ENCODE results near the gene SUCNR1. TPM values are rescaled to one million over a fixed set of nuclear protein-coding genes. Genes with fewer than 3 reads are reported as not detected.

Gene SUCNR1
- total RNA-seq, 3 donors from 2014 or later (not counting 1 experiment from before 2014, with no cell fraction given): 0.19 to 0.23 TPM; not detected in 1

GRCh38 chr3:151877269-151877668, 3.8 kb downstream of the SUCNR1 start:
- Mint-ChIP-seq H3K27ac (no peak overlapping the region), H3K9me3 (no peaks in the 10 kb centered on the region), H3K4me1 (peaks cover 14 to 19% of the 10 kb centered on the region in 2 donors), H3K36me3 (no peaks in the 10 kb centered on the region), H3K27me3 (ENCODE audit: low read depth in 2 of 2) (no peaks in the 10 kb centered on the region), H3K4me3 (no peak overlapping the region)
- 94% methylated on average over 2 of the region's 2 CpGs for WGBS (ENCODE audit: insufficient coverage)
- DNase-seq (no peak), ATAC-seq (peak in 1 of 3 donors; percentile 46)
- Histone ChIP-seq H3K27me3 (ENCODE audit: control insufficient read depth, insufficient read depth, low read length) (no peaks in the 10 kb centered on the region), H3K4me3 (ENCODE audit: low read length) (no peak overlapping the region), H3K4me1 (ENCODE audit: control insufficient read depth, insufficient read depth, low read length) (no peaks in the 10 kb centered on the region), H3K9me3 (ENCODE audit: control insufficient read depth, insufficient read depth, low read length) (no peaks in the 10 kb centered on the region), H3K36me3 (ENCODE audit: control insufficient read depth, insufficient read depth, low read length) (no peaks in the 10 kb centered on the region), H3K27ac (ENCODE audit: low read length) (no peak overlapping the region)
- intact Hi-C loops (cut with micrococcal nuclease): no loop called here
- no peak for TF ChIP-seq CTCF (IDR thresholded peaks at IDR 0.05)

DNA sequence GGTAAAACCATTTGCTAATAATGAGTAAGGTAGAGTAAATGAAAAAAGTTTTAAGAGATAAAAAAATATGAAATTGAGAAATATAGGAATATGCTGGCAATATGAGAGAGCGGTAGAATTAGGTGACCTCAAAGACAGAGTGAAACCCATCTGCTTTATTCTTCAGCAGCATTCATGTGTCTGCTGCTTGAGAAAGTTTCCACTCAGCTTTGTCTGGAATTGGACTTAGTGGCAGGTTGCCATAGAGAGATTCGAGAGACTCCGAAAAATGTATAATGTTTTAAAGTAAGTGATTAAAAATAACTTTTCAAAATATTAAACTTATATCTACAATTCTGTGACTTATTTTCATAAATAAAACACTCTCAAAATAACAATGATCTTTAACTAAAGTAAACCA, 5.0 kb downstream of the SUCNR1 start:
- no peaks in the 10 kb centered on the region for H3K4me1 ChIP-seq (ENCODE audit: control insufficient read depth, insufficient read depth, low read length)
- ATAC-seq (no peak), DNase-seq (no peak)
- no peaks in the 10 kb centered on the region for H3K36me3 ChIP-seq (ENCODE audit: control insufficient read depth, insufficient read depth, low read length)
- H3K27me3 ChIP-seq (ENCODE audit: control insufficient read depth, insufficient read depth, low read length): no peaks in the 10 kb centered on the region
- H3K27ac ChIP-seq (ENCODE audit: low read length): no peak overlapping the region
- no peaks in the 10 kb centered on the region for H3K9me3 ChIP-seq (ENCODE audit: control insufficient read depth, insufficient read depth, low read length)
- intact Hi-C loops (cut with micrococcal nuclease): no loop called here
- Mint-ChIP-seq H3K4me1 (peaks cover 15 to 20% of the 10 kb centered on the region in 2 donors), H3K27me3 (ENCODE audit: low read depth in 2 of 2) (no peaks in the 10 kb centered on the region), H3K4me3 (no peak overlapping the region), H3K36me3 (no peaks in the 10 kb centered on the region), H3K9me3 (no peaks in the 10 kb centered on the region), H3K27ac (no peak overlapping the region)
- no peak overlapping the region for H3K4me3 ChIP-seq (ENCODE audit: low read length)
- no peak for TF ChIP-seq CTCF (IDR thresholded peaks at IDR 0.05)
- 100% methylated on average over 1 of the region's 3 CpGs for WGBS (ENCODE audit: insufficient coverage)

DNA sequence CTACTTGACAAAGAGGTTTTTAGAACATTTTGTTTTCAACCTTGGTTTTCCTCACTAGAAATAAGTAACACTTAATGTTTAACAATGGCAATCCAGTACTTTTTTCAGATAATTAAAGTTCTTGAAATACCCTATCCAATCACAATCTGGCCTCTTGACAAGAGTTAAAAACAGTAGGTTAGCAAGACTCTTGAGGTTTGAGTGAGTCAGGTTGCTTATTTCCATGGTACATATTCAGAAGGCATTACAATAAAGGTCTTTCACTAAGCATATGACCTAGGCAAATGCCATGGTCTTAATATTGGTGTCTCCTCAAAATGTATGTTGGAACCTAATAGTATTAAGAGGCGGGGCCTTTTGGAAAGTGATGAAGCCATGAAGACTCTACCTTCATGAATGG, 5.6 kb downstream of the SUCNR1 start:
- Mint-ChIP-seq H3K36me3 (no peaks in the 10 kb centered on the region), H3K27ac (no peak overlapping the region), H3K27me3 (ENCODE audit: low read depth in 2 of 2) (no peaks in the 10 kb centered on the region), H3K9me3 (no peaks in the 10 kb centered on the region), H3K4me1 (peaks cover 20 to 25% of the 10 kb centered on the region in 2 donors), H3K4me3 (no peak overlapping the region)
- H3K4me1 ChIP-seq (ENCODE audit: control insufficient read depth, insufficient read depth, low read length): no peaks in the 10 kb centered on the region
- H3K27ac ChIP-seq (ENCODE audit: low read length): no peak overlapping the region
- WGBS (ENCODE audit: insufficient coverage): 100% methylated on average over 1 of the region's 1 CpG
- no peaks in the 10 kb centered on the region for H3K9me3 ChIP-seq (ENCODE audit: control insufficient read depth, insufficient read depth, low read length)
- no peak for TF ChIP-seq CTCF (IDR thresholded peaks at IDR 0.05)
- H3K4me3 ChIP-seq (ENCODE audit: low read length): no peak overlapping the region
- H3K27me3 ChIP-seq (ENCODE audit: control insufficient read depth, insufficient read depth, low read length): no peaks in the 10 kb centered on the region
- no peak for DNase-seq
- no peaks in the 10 kb centered on the region for H3K36me3 ChIP-seq (ENCODE audit: control insufficient read depth, insufficient read depth, low read length)
- intact Hi-C loops (cut with micrococcal nuclease): no loop called here
- ATAC-seq: no peak

- H3K36me3 ChIP-seq (ENCODE audit: control insufficient read depth, insufficient read depth, low read length): no peaks in the 10 kb centered on the region
- Mint-ChIP-seq H3K9me3 (no peaks in the 10 kb centered on the region), H3K36me3 (no peaks in the 10 kb centered on the region), H3K4me3 (peak overlapping the region; percentile 21), H3K4me1 (peaks cover 22 to 27% of the 10 kb centered on the region in 2 donors), H3K27me3 (ENCODE audit: low read depth in 2 of 2) (no peaks in the 10 kb centered on the region), H3K27ac (peak overlapping the region; percentile 5 to 23)
- peak overlapping the region; percentile 45 for H3K27ac ChIP-seq (ENCODE audit: low read length)
- 8% methylated on average over 1 of the region's 3 CpGs for WGBS (ENCODE audit: insufficient coverage)
- TF ChIP-seq CTCF (IDR thresholded peaks at IDR 0.05): no peak
- H3K9me3 ChIP-seq (ENCODE audit: control insufficient read depth, insufficient read depth, low read length): peaks cover 3% of the 10 kb centered on the region
- no peaks in the 10 kb centered on the region for H3K27me3 ChIP-seq (ENCODE audit: control insufficient read depth, insufficient read depth, low read length)
- H3K4me3 ChIP-seq (ENCODE audit: low read length): no peak overlapping the region
- intact Hi-C loops (cut with micrococcal nuclease): no loop called here
- peaks cover 4% of the 10 kb centered on the region for H3K4me1 ChIP-seq (ENCODE audit: control insufficient read depth, insufficient read depth, low read length)
- ATAC-seq (peak in 1 of 3 donors; percentile 30), DNase-seq (no peak)
These were observed 6.4 kb downstream of the SUCNR1 start for GRCh38 chr3:151879679-151880415.
